GM12878 (cell line): ENCODE results near the gene TFAP2E. TPM values are rescaled to one million over a fixed set of nuclear protein-coding genes. Genes with fewer than 3 reads are reported as not detected.

ENCODE experiments used
- ATAC-seq: fragments of 200-7000 bp; cut with Tn5 transposase; 3 replicates; pipeline ENCODE4 v1.9.1; 2020; ENCODE audit warnings: mild to moderate bottlenecking, moderate library complexity
- BruUV-seq: library from RNA; stranded (reverse); fragments of 400-500 nt; replicated peaks from 2 replicates; lab custom pipeline; 2021; lab: Mats Ljungman, UMichigan
- CTCF ChIA-PET: fragments of 300-600 bp; sonication (Branson Sonifier 250); formaldehyde crosslinking; extraction: SDS; loops from one replicate; lab custom pipeline; 2021; ENCODE audit warnings: inconsistent platforms; lab: Yijun Ruan, JAX
- POLR2A ChIA-PET: fragments of 350-600 bp; formaldehyde crosslinking; extraction: SDS; loops from one replicate; lab custom pipeline; 2021; ENCODE audit warnings: inconsistent platforms; lab: Charles Lee
- RAD21 ChIA-PET: fragments of 300-600 bp; sonication (Branson Sonifier 250); formaldehyde crosslinking; loops from one replicate; lab custom pipeline; 2023; ENCODE audit warnings: antibody characterized with exemption; ENCODE audit not compliant: unreplicated experiment; lab: Charles Lee
- SMC1A ChIA-PET: fragments of 300-600 bp; sonication (Branson Sonifier 250); formaldehyde crosslinking; loops from one replicate; lab custom pipeline; 2023; ENCODE audit not compliant: unreplicated experiment, uncharacterized antibody; lab: Charles Lee
- DNase-seq: peaks from one replicate; pipeline ENCODE4 v3.0.0-alpha.2; 2011; ENCODE audit warnings: low read depth, low spot score
- FAIRE-seq: peaks from 3 replicates; lab custom pipeline; 2011; peaks lifted over from hg19 to GRCh38; lab: Jason Lieb, UNC
- H2AFZ ChIP-seq: 2 replicates; pipeline ENCODE4 v1.6.0; 2011; ENCODE audit warnings: low read depth, low read length, control low read depth; ENCODE audit not compliant: control insufficient read depth
- H3K27ac ChIP-seq: 2 replicates; pipeline ENCODE4 v1.5.1; 2011; ENCODE audit warnings: control low read depth; ENCODE audit not compliant: control insufficient read depth, insufficient read depth
- H3K27me3 ChIP-seq, 2 experiments: replicated peaks in 1 of 2; 2 replicates each; pipeline versions ENCODE4 v1.6.0 to v1.6.1; 2011; ENCODE audit warnings: low read length in 1 of 2; ENCODE audit not compliant: control insufficient read depth in 2 of 2, insufficient read depth in 2 of 2
- H3K36me3 ChIP-seq, 2 experiments: 2 replicates each; pipeline ENCODE4 v1.5.1; 2011; ENCODE audit warnings: low read length in 1 of 2; ENCODE audit not compliant: control insufficient read depth in 2 of 2, insufficient read depth in 2 of 2
- H3K4me1 ChIP-seq: 2 replicates; pipeline ENCODE4 v1.6.1; 2011; ENCODE audit warnings: mild to moderate bottlenecking, low read length, moderate library complexity, mixed read lengths; ENCODE audit not compliant: control insufficient read depth, insufficient read depth
- H3K4me2 ChIP-seq: 2 replicates; pipeline ENCODE4 v1.6.0; 2011; ENCODE audit warnings: control low read depth; ENCODE audit not compliant: control insufficient read depth, insufficient read depth
- H3K4me3 ChIP-seq: fragments of 200-600 bp; sonication (generic); 2 replicates; pipeline ENCODE4 v1.5.1; 2016
- H3K79me2 ChIP-seq: 2 replicates; pipeline ENCODE4 v1.6.0; 2011; ENCODE audit warnings: low read length; ENCODE audit not compliant: control insufficient read depth, insufficient read depth
- H3K9ac ChIP-seq: 2 replicates; pipeline ENCODE4 v1.8.0; 2011; ENCODE audit warnings: low read length, control low read depth, mixed read lengths; ENCODE audit not compliant: control insufficient read depth, insufficient read depth
- H3K9me3 ChIP-seq: replicated peaks from 3 replicates; pipeline ENCODE4 v1.5.1; 2011; ENCODE audit warnings: mild to moderate bottlenecking, low read length; ENCODE audit not compliant: control insufficient read depth, insufficient read depth
- H4K20me1 ChIP-seq: 2 replicates; pipeline ENCODE4 v1.6.0; 2011; ENCODE audit not compliant: control insufficient read depth, insufficient read depth
- BCL3 ChIP-seq: IDR thresholded peaks from 2 replicates; pipeline ENCODE4 v1.6.1; 2011; ENCODE audit warnings: borderline replicate concordance, low read depth, mild to moderate bottlenecking, moderate library complexity, low read length; ENCODE audit not compliant: insufficient read depth, poor library complexity, severe bottlenecking
- FOXK2 ChIP-seq: fragments of 450-650 bp; IDR thresholded peaks from 2 replicates; pipeline ENCODE4 v1.6.1; 2017; ENCODE audit warnings: mild to moderate bottlenecking, moderate library complexity
- KLF5 ChIP-seq: fragments of 450-650 bp; IDR thresholded peaks from 2 replicates; pipeline ENCODE4 v1.6.1; 2014; ENCODE audit warnings: mild to moderate bottlenecking; ENCODE audit not compliant: partially characterized antibody
- RBBP5 ChIP-seq: fragments of 200-600 bp; sonication (generic); conservative IDR thresholded peaks from 2 replicates; pipeline ENCODE4 v1.6.1; 2016
- SP1 ChIP-seq: IDR thresholded peaks from one replicate; pipeline ENCODE4 v1.6.1; 2011; ENCODE audit warnings: low read depth, low read length
- WGBS: methylation state at CpG from one replicate; pipeline ENCODE4 v1.1.6; 2016; ENCODE audit warnings: low lambda C conversion rate; ENCODE audit not compliant: insufficient replicate concordance, insufficient coverage; ENCODE audit errors: missing lambda C conversion rate; 5-methylcytosine and 5-hydroxymethylcytosine counted together
- in situ Hi-C: fragments of 300-500 bp; cut with MboI; formaldehyde crosslinking; loops from 9 replicates; pipeline ENCODE4 v1.14.3; 2018; ENCODE audit warnings: mixed read lengths
- intact Hi-C: fragments of 100-400 bp; cut with micrococcal nuclease; formaldehyde crosslinking; loops from one replicate; pipeline ENCODE4 v1.14.2; 2022; ENCODE audit not compliant: unreplicated experiment
- polyA plus RNA-seq, 11 experiments: library from polyadenylated mRNA; depleted of rRNA in 4 of 11; unstranded in 6 of 11; stranded (reverse) in 5 of 11; fragments of >200 nt; fragmentation: Nextera tagmentation in 4 of 11; fragmentation: Illumina TruSeq in 1 of 11; extraction: Ambion mirVana in 4 of 11; extraction: Trizol in 1 of 11; gene quantifications; 1 replicate in 1 of 11; 2 replicates in 10 of 11; pipeline versions ENCODE4 v1.2.1 to v1.2.3, GENCODE V29; 2011 to 2016; ENCODE audit warnings: inconsistent platforms in 2 of 11, missing spikeins in 2 of 11, low read depth in 1 of 11
- total RNA-seq, 4 experiments: library from RNA; depleted of rRNA in 3 of 4; stranded (reverse); fragments of >200 nt in 3 of 4; fragmentation: Illumina TruSeq in 1 of 4; extraction: Trizol in 1 of 4; gene quantifications; 2 replicates each; pipeline versions ENCODE4 v1.2.1 to v1.2.3, GENCODE V29; 2013 to 2021

Gene TFAP2E
- total and polyA plus RNA-seq, 10 of the 15 experiments (the other 5 are each of a cell fraction or from before 2014, with no cell fraction given): 0.10 to 1.1 (median 0.43) TPM

- Histone ChIP-seq H3K36me3 (peaks cover 4 to 5% of the 10 kb centered on the region in 2 experiments; a peak in 3 of 4 replicates), H3K9ac (no peak overlapping the region), H3K27ac (no peak overlapping the region), H3K79me2 (no peaks in the 10 kb centered on the region), H3K27me3 (no peaks in the 10 kb centered on the region), H2AFZ (no peak overlapping the region), H3K9me3 (no peaks in the 10 kb centered on the region), H3K4me1 (no peaks in the 10 kb centered on the region), H3K4me3 (no peak overlapping the region), H4K20me1 (no peaks in the 10 kb centered on the region), H3K4me2 (no peak overlapping the region)
- DNase-seq (no peak), FAIRE-seq (no peak), ATAC-seq (no peak)
- ChIA-PET CTCF (interaction anchor here (0.6 to 1.5 kb wide), 4 partner anchors 13 to 741 kb away, joined by 3 to 6 read pairs (median 4); no protein-coding TSS in a partner anchor), SMC1A (interaction anchor here (1.4 kb wide), 2 partner anchors 13 to 134 kb away, joined by 3 read pairs; no protein-coding TSS in a partner anchor), POLR2A (interaction anchor here (0.6 kb wide), 1 partner anchor 212 kb away, joined by 3 read pairs; no protein-coding TSS in a partner anchor), RAD21 (no interaction called here)
- no TSS peak for BruUV-seq
- 97% methylated on average over 9 of the region's 9 CpGs for WGBS
- TF ChIP-seq FOXK2 (no peak), RBBP5 (no peak), BCL3 (peak; percentile 77), KLF5 (no peak), SP1 (no peak)
- in situ Hi-C loops (no loop called here), intact Hi-C loops (no loop called here)
Observed at GRCh38 chr1:35594005-35594760, 21.1 kb downstream of the TFAP2E start.
